Fibroblast of skin of scalp (primary cell): ENCODE data around the gene BST1.
"Not testable (repeated sequence)": the region's sequence is repeated elsewhere in the genome, so short reads cannot be mapped to it uniquely, and the experiment has no call there.

Source experiments
- DNase-seq: peaks from one replicate; pipeline ENCODE4 v3.0.0-alpha.2; 2013

Gene BST1

GRCh38 chr4:15711762-15712161 is 8.9 kb downstream of the BST1 start:
- no peak for DNase-seq

GRCh38 chr4:15712214-15712613 is 9.3 kb downstream of the BST1 start:
- no peak for DNase-seq

GRCh38 chr4:15714141-15714540 is 11.3 kb downstream of the BST1 start:
- peak; percentile 30 for DNase-seq

- peak; percentile 69 for DNase-seq
Measured at GRCh38 chr4:15714646-15715435, 12.0 kb downstream of the BST1 start.

DNA sequence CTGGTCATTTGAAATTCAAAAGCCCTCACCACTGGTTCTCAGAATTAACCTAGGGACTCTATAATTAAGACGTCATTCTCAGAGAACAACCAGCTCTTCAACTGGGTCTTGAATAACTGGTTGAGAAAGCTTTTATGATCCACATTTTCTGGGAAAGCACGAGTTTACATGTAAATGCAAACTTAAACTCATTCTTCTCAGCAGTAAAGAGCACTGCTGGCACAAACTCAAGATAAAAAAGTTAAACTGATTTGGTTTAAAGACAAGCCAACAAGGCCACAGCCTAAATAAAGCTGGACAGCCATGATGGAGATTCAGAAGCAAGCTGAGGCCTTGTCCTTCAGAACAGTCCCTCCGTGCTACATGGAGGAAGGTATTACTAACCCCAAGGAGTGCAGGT is 13.2 kb downstream of the BST1 start:
- no peak for DNase-seq

DNA sequence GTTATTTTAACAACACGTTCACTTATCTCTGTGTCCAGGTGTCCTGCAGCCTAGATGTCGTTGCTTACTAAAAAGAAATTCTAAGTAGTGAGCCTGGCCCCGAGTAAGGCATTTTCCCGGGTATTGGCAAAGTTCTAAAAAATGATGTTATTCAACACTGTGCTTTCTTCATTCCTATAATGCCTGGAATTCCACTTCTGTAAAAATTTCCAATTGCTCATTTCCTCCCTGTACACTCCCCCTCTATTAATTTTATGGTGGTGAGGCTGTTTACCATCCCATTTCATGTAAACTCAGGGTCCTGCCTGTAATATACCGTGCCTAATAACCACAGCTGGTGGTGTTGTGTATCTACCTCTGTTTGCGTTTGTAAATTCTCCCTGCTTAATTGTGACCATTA is 14.2 kb downstream of the BST1 start:
- DNase-seq = peak; percentile 70

DNA sequence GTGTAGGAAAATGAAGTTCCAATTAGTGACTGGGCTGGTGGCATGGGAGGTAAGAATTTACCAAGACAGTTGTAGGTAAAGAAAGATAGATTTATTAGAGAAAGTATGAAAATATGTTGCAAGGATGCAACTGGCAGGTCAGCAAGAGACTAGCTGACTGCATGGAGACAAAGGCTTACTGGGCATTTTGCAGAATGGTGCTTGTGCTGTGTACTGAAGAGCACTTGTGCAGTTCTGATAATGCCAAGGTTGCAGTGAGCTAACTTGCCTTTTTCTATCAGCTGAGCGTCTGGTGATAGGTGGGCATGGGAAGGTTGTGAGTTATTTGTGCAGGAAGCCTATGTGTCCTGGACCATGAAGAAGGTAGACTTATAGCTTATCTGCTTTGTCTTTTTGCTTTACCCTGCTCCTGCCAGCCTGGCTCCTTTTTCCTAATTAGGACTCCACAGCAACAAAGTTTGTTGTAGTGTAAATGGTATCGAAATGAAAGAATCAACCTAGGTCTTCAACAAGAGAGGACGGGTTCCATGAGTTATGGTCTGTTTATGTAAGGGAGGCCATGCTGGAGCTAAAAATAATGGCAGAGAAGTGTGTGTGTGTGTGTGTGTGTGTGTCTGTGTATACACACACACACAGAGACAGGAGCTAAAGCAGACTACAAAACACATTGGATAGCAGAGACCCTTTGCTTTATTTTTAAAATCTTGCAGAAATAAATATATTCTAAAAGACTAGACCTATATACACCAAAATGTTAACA is 15.0 kb downstream of the BST1 start:
- DNase-seq = no peak

DNA sequence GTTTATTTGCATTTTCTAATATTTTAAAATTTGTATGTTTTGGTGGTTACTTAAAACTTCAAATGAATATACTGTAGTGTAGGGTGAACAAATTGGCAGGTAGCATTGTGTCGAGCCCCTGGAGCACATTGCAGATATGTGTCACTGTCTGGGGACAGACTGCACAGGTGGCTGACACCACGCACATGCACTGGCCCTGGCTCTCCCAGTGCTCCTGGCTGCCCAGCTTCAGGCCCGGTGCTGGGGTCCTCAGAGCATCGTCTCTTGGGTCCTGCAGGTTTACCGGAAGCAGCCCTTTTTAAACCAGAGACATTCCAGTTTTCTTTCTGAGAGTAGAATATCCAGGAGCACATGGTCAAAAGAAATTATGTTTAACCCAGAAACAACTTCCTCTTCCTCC is 15.6 kb downstream of the BST1 start:
- DNase-seq = no peak

DNA sequence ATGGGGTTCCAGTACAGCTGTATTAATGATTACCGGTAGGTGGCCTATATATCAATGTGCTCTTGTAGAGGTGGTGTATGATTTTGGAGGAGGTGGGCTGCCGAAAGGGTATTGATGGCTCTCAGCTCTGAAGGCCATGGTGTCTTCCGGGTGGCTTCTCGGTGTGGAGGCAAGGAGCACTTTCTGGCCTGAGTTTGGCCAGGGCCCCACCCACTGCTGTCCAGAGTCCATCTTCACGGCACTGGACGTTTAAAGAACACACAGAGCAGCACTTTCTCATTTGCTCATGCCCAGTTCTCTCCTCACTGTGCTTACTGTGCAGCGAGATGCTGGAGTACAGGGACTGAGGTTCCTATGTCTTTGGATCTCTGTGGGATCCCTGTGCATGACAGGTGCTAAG is 16.1 kb downstream of the BST1 start:
- DNase-seq = no peak

GRCh38 chr4:15719506-15719905 is 16.6 kb downstream of the BST1 start:
- no peak for DNase-seq

DNA sequence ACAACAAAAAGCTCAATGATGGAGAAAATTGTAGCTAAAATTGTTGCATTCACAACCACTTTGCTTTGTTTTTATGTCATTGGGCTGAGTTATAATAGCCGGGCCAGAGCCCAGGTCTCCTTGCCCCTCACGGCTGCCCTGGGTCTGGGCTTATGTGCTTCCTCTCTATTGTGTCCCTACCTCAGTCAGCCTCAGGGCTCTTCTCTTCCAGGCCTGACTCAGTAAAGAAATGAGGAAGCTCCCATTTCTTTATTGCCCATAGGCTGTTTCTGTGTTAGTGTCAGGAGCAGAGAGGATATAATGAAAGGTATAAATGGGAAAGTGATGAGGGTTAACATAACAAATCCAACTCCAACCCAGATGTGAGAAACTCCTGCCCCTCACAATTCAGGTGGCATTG is 18.0 kb downstream of the BST1 start:
- no peak for DNase-seq

GRCh38 chr4:15725608-15726007 is 22.7 kb downstream of the BST1 start:
- DNase-seq = no peak

DNA sequence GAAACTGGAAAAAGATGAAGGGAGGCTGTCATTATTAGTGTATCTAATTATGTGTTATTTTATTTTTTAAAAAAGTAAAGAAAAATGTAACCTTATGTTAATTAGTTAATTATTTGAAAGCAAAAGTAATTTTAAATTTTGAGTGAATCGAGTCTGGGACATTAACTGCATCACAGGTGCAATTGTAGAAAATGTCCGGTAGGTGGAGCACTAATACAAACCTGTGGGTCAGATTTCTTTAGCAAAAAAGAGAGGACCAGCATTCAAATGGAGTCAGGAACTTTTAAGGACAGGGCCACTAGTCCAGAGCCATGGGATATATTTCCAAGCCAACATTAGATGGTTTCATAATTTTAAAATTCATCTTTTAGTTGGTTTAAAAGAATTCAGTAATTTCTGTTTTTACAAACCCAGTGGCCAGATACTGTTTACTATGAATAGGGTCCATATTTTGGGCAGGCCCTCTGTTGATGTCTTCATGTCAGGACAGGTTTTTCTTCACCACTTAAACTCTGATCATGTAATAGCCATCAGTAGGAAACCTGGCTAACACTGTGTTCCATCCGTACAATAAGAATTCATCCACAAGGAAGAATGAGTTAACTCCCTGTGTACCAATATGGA is 27.2 kb downstream of the BST1 start:
- DNase-seq = peak; percentile 51

- not testable (repeated sequence) for DNase-seq
Measured at GRCh38 chr4:15733061-15733460, 30.2 kb downstream of the BST1 start.

GRCh38 chr4:15735536-15735935 is 32.7 kb downstream of the BST1 start:
- no peak for DNase-seq

GRCh38 chr4:15736514-15737050 is 33.7 kb downstream of the BST1 start:
- no peak for DNase-seq

- DNase-seq = no peak
Measured at GRCh38 chr4:15737255-15737654, 34.4 kb downstream of the BST1 start.

- DNase-seq = peak; percentile 36
Measured at GRCh38 chr4:15738877-15739276, 36.0 kb downstream of the BST1 start.

DNA sequence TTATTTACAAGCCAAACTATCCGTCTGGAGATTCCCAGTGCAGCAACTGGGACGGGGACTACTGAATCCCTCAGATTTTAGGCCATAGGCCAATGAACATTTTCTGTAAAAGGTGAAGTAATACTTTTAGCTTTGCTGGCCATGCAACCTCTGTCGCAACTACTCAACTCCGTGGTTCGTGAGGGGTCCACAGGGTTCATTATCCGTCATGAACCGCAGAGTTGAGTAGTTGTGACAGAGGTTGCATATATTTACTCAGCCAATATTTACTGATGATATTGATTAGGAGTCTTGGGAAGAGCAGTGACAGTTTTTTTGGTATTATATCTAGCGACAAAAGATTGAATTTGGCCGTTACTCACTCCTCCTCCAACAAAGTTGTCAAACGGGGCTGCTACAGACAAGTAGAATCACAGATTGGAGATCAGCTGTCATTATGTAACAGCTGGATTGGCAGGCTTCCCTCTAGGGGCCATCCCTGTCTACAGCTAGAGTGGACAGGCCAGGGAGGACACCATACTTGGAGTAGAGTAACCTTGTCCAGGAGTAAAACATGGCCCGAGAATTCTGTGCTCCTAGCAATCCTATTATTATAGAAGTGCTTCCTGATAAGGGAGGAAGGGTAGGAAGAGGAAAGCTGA is 38.0 kb downstream of the BST1 start:
- no peak for DNase-seq

DNA sequence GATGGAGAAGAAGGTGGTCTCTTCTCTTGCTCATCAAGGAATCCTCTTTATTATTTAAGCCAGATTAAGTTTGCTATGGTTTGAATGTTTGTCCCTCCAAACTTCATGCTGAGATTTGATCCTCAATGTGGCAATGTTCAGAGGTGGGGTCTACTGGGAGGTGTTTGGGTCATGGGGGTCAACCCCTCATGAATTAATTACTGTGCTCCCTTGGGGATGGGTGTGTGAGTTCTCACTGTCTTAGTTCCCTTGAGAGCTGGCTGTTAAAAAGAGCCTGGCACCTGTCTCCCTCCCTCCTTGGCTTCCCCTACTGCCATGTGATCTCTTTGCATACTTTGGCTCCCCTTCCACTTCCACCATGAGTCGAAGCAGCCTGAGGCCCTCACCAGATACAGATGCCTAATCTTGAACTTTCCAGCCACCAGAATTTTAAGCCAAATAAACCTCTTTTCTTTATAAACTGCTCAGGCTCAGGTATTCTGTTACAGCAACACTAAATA is 39.3 kb downstream of the BST1 start:
- no peak for DNase-seq

- no peak for DNase-seq
Measured at GRCh38 chr4:15742637-15743036, 39.8 kb downstream of the BST1 start.

DNA sequence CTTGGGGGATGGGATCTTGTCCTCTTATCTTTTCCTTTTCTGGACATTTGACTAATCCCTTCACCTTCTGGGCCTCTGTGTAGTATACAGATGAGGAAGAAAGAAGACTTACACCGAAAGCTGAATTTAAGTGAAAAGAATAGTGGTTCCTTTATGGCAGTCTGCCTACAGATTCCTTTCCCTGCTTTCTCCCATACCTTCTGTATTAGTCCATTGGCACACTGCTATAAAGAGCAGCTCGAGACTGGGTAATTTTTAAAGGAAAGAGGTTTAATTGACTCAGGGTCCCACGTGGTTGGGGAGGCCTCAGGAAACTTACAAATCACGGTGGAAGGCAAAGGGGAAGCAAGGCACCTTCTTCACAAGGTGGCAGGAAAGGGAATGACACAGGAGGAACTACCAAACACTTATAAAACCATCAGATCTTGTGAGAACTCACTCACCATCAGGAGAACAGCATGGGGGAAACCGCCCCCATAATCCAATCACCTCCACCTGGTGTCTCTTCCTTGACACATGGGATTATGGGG is 41.2 kb downstream of the BST1 start:
- DNase-seq = peak; percentile 35
